ENCODE results near the gene SLFN12L.

GRCh38 chr17:35429702-35430101, 107.8 kb downstream of the SLFN12L start:
- TF ChIP-seq, protein P1, sequence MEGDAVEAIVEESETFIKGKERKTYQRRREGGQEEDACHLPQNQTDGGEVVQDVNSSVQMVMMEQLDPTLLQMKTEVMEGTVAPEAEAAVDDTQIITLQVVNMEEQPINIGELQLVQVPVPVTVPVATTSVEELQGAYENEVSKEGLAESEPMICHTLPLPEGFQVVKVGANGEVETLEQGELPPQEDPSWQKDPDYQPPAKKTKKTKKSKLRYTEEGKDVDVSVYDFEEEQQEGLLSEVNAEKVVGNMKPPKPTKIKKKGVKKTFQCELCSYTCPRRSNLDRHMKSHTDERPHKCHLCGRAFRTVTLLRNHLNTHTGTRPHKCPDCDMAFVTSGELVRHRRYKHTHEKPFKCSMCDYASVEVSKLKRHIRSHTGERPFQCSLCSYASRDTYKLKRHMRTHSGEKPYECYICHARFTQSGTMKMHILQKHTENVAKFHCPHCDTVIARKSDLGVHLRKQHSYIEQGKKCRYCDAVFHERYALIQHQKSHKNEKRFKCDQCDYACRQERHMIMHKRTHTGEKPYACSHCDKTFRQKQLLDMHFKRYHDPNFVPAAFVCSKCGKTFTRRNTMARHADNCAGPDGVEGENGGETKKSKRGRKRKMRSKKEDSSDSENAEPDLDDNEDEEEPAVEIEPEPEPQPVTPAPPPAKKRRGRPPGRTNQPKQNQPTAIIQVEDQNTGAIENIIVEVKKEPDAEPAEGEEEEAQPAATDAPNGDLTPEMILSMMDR (IDR thresholded peaks at IDR 0.05; ENCODE audit: low read length), result no peak
- TF ChIP-seq EZH2 (IDR thresholded peaks at IDR 0.05; ENCODE audit: borderline replicate concordance, low read length), result no peak
